Measurements from ENCODE around the gene BCL2L1. TPM values are rescaled to one million over a fixed set of nuclear protein-coding genes. Genes with fewer than 3 reads are reported as not detected.

The BCL2L1 gene
- total and polyA plus RNA-seq, 10 of the 15 experiments (the other 5 are each of a cell fraction or from before 2014, with no cell fraction given), result 0.63 to 67.7 (median 43.6) TPM

DNA sequence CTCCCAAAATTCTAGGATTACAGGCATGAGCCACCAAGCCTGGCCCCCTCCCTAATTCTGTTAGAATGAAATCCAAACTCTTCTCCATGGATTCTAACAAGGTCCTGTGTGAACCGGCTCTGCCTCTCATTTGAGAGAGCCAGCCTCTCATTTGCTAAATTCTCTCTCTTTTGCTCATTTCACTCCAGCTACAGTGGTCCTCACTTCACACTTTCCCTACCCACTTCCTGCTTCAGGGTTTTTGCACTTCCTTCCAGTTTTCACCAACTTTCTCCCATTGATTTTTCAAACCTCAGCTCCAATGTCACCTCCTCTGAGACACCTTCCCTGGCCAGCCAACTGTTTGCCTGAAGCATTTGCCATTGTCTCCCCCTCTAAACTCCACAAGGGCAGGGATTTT is 79.8 kb downstream of the BCL2L1 start (continued):
- TF ChIP-seq SPI1 (IDR thresholded peaks at IDR 0.05; ENCODE audit: borderline replicate concordance, insufficient read depth, low read depth, low read length) (no peak), NFYA (IDR thresholded peaks at IDR 0.05; ENCODE audit: borderline replicate concordance, low read depth, low read length) (no peak), ZNF384 (IDR thresholded peaks at IDR 0.05; ENCODE audit: borderline replicate concordance, low read depth, low read length) (no peak), CBX5 (IDR thresholded peaks at IDR 0.05; ENCODE audit: low read depth) (no peak)

GRCh38 chr20:31641391-31641790 is 81.3 kb downstream of the BCL2L1 start:
- H3K9me3 ChIP-seq (replicated peaks; ENCODE audit: control insufficient read depth, insufficient read depth, low read length), result no peaks in the 10 kb centered on the region
- ATAC-seq (peak; percentile 65), DNase-seq (ENCODE audit: low read depth, low spot score) (no peak), FAIRE-seq (no peak)
- H2AFZ ChIP-seq (ENCODE audit: control insufficient read depth, low read depth, low read length), result no peak overlapping the region
- ChIA-PET RAD21 (ENCODE audit: unreplicated experiment) (interaction anchor here (0.5 kb wide), 1 partner anchor 343 kb away, joined by 3 read pairs; no protein-coding TSS in a partner anchor), SMC1A (ENCODE audit: uncharacterized antibody, unreplicated experiment) (interaction anchor here (0.9 to 1.4 kb wide), 3 partner anchors 21 to 107 kb away, joined by 3 to 6 read pairs (median 3); no protein-coding TSS in a partner anchor), CTCF (interaction anchor here (0.6 to 1.8 kb wide), 5 partner anchors 18 to 90 kb away, joined by 3 to 8 read pairs (median 4); no protein-coding TSS in a partner anchor), POLR2A (interaction anchor here (0.5 to 0.7 kb wide), 3 partner anchors 9 to 102 kb away, joined by 4 to 5 read pairs (median 4); no protein-coding TSS in a partner anchor)
- no peak overlapping the region for H3K9ac ChIP-seq (ENCODE audit: control insufficient read depth, insufficient read depth, low read length)
- no peaks in the 10 kb centered on the region for H3K79me2 ChIP-seq (ENCODE audit: control insufficient read depth, insufficient read depth, low read length)
- BruUV-seq (replicated peaks), result no TSS peak
- WGBS (ENCODE audit: insufficient coverage, insufficient replicate concordance, low lambda C conversion rate, missing lambda C conversion rate), result 61% methylated on average over 6 of the region's 6 CpGs
- H3K27ac ChIP-seq (ENCODE audit: control insufficient read depth, insufficient read depth), result no peak overlapping the region
- no peaks in the 10 kb centered on the region for H3K36me3 ChIP-seq (ENCODE audit: control insufficient read depth in 2 of 2, insufficient read depth in 2 of 2, low read length in 1 of 2)
- no peaks in the 10 kb centered on the region for H3K27me3 ChIP-seq (replicated peaks in 1 of 2; ENCODE audit: control insufficient read depth in 2 of 2, insufficient read depth in 2 of 2, low read length in 1 of 2)
- H3K4me2 ChIP-seq (ENCODE audit: control insufficient read depth, insufficient read depth), result no peak overlapping the region
- TF ChIP-seq ZNF217 (IDR thresholded peaks at IDR 0.05), result no peak
- peak; percentile 38; the same call in 1 of the 2 replicates for TF ChIP-seq RUNX3 (IDR thresholded peaks at IDR 0.05; ENCODE audit: low read length)
- no peaks in the 10 kb centered on the region for H4K20me1 ChIP-seq (ENCODE audit: control insufficient read depth, insufficient read depth)
- in situ Hi-C loops (cut with MboI), result no loop called here
- intact Hi-C loops (cut with micrococcal nuclease; ENCODE audit: unreplicated experiment), result no loop called here
- H3K4me3 ChIP-seq, result no peak overlapping the region
- peaks cover 2% of the 10 kb centered on the region for H3K4me1 ChIP-seq (ENCODE audit: control insufficient read depth, insufficient read depth, low read length)
